Neuronal stem cell (in vitro differentiated cells): ENCODE results near the gene PIGT.

ENCODE experiments used
- DNase-seq: peaks from one replicate; pipeline ENCODE4 v3.0.0-alpha.2; 2013; ENCODE audit warnings: low spot score
- H2AFZ ChIP-seq: one replicate; pipeline ENCODE4 v1.6.1; 2013; ENCODE audit warnings: mild to moderate bottlenecking, low read length, inconsistent platforms
- H2AK5ac ChIP-seq: 2 replicates; pipeline ENCODE4 v1.6.1; 2013; ENCODE audit warnings: low read depth, mild to moderate bottlenecking, inconsistent platforms, low read length, moderate library complexity, mixed read lengths
- H2BK120ac ChIP-seq: 2 replicates; pipeline ENCODE4 v1.6.1; 2013; ENCODE audit warnings: low read depth, mild to moderate bottlenecking, inconsistent platforms, low read length, moderate library complexity, mixed read lengths
- H2BK12ac ChIP-seq: one replicate; pipeline ENCODE4 v1.6.1; 2013; ENCODE audit warnings: low read length, inconsistent platforms
- H2BK15ac ChIP-seq: 2 replicates; pipeline ENCODE4 v1.6.1; 2013; ENCODE audit warnings: mild to moderate bottlenecking, low read length, inconsistent platforms, mixed read lengths
- H2BK5ac ChIP-seq: one replicate; pipeline ENCODE4 v1.6.1; 2013; ENCODE audit warnings: inconsistent platforms, mild to moderate bottlenecking, low read length, moderate library complexity
- H3K14ac ChIP-seq: one replicate; pipeline ENCODE4 v1.6.1; 2013; ENCODE audit warnings: low read length, inconsistent platforms
- H3K18ac ChIP-seq: 2 replicates; pipeline ENCODE4 v1.6.1; 2013; ENCODE audit warnings: low read length, inconsistent platforms
- H3K23ac ChIP-seq: 2 replicates; pipeline ENCODE4 v1.6.1; 2013; ENCODE audit warnings: low read depth, mild to moderate bottlenecking, mixed read lengths, low read length, inconsistent platforms; ENCODE audit not compliant: poor library complexity
- H3K27ac ChIP-seq: replicated peaks from 3 replicates; pipeline ENCODE4 v1.5.1; 2013; ENCODE audit warnings: low read length, inconsistent platforms
- H3K27me3 ChIP-seq, 3 experiments: 2 replicates each; pipeline ENCODE4 v1.6.1; 2013; ENCODE audit warnings: low read length in 3 of 3, mild to moderate bottlenecking in 2 of 3, inconsistent platforms in 1 of 3, low read depth in 1 of 3, mixed read lengths in 1 of 3, moderate library complexity in 1 of 3; ENCODE audit not compliant: control insufficient read depth in 3 of 3, insufficient read depth in 3 of 3
- H3K36me3 ChIP-seq, 2 donors: replicated peaks in 1 of 2; 2 replicates each; pipeline ENCODE4 v1.6.1; 2013; ENCODE audit warnings: low read length in 2 of 2; ENCODE audit not compliant: control insufficient read depth in 2 of 2, insufficient read depth in 2 of 2
- H3K4ac ChIP-seq: 2 replicates; pipeline ENCODE4 v1.6.1; 2013; ENCODE audit warnings: inconsistent platforms, mild to moderate bottlenecking, low read length, moderate library complexity
- H3K4me1 ChIP-seq, 2 donors: 1 replicate in 1 of 2; 2 replicates in 1 of 2; pipeline ENCODE4 v1.6.1; 2013; ENCODE audit warnings: low read length in 2 of 2, low read depth in 1 of 2; ENCODE audit not compliant: control insufficient read depth in 2 of 2, insufficient read depth in 1 of 2
- H3K4me2 ChIP-seq: one replicate; pipeline ENCODE4 v1.6.1; 2013; ENCODE audit warnings: mild to moderate bottlenecking, low read length, inconsistent platforms; ENCODE audit not compliant: insufficient read depth, poor library complexity, severe bottlenecking
- H3K4me3 ChIP-seq, 2 donors: 2 replicates each; pipeline ENCODE4 v1.5.1; 2013; ENCODE audit warnings: low read length in 2 of 2, mild to moderate bottlenecking in 2 of 2, inconsistent platforms in 1 of 2, moderate library complexity in 1 of 2
- H3K79me1 ChIP-seq: one replicate; pipeline ENCODE4 v1.6.1; 2013; ENCODE audit warnings: low read depth, mild to moderate bottlenecking, inconsistent platforms, low read length, moderate library complexity
- H3K9ac ChIP-seq: one replicate; pipeline ENCODE4 v1.6.1; 2013; ENCODE audit warnings: mild to moderate bottlenecking, low read depth, low read length, inconsistent platforms; ENCODE audit not compliant: poor library complexity
- H3K9me3 ChIP-seq, 2 donors: replicated peaks in 1 of 2; 2 replicates each; pipeline versions ENCODE3 to v1.6.1; 2013; ENCODE audit warnings: low read length in 2 of 2, mild to moderate bottlenecking in 2 of 2, inconsistent platforms in 1 of 2, low read depth in 1 of 2, mixed read lengths in 1 of 2, moderate library complexity in 1 of 2; ENCODE audit not compliant: control insufficient read depth in 2 of 2, insufficient read depth in 1 of 2
- H4K8ac ChIP-seq: one replicate; pipeline ENCODE4 v1.6.1; 2013; ENCODE audit warnings: low read depth, mild to moderate bottlenecking, inconsistent platforms, low read length, moderate library complexity
- H4K91ac ChIP-seq: one replicate; pipeline ENCODE4 v1.6.1; 2013; ENCODE audit warnings: low read length, low read depth, mild to moderate bottlenecking, inconsistent platforms; ENCODE audit not compliant: poor library complexity
- WGBS, 2 donors: extraction: QIAGEN DNeasy Blood & Tissue Kit; methylation state at CpG; one replicate each; pipeline ENCODE4 v1.1.7; 2013; ENCODE audit warnings: missing lambda C conversion rate in 2 of 2, mixed read lengths in 1 of 2; ENCODE audit not compliant: insufficient read length in 2 of 2, insufficient replicate concordance in 1 of 2; ENCODE audit errors: extremely low coverage in 2 of 2; 5-methylcytosine and 5-hydroxymethylcytosine counted together

The PIGT gene

DNA sequence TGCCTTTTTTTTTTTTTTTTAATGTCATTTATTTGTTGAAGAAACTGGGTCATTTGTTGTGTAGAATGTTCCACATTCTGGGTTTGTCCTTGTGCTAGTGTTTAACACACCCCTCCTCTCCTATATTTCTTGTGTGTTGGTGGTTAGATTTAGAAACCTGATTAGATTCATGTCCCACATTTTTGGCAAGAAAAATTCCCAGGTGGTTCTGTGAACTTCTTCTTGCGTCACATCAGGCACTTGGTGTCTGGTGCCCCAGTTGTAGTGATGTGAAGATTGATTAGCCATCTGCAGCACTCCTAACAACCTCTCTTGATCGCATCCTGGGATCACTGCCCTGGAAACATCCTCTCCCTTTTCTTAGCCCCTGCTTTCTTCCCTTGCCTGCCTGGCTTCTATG lies 7.8 kb downstream of the PIGT start:
- peak overlapping the region in 1 of 2 donors; percentile 63 for H3K4me3 ChIP-seq
- H3K4ac ChIP-seq = no peak overlapping the region
- no CpG with 5 or more reads among the region's 2 CpGs for WGBS, 2 donors
- no peaks in the 10 kb centered on the region for H3K79me1 ChIP-seq
- H3K36me3 ChIP-seq = peaks cover 33 to 75% of the 10 kb centered on the region in 2 donors
- no peak overlapping the region for H3K23ac ChIP-seq
- no peak overlapping the region for H2BK15ac ChIP-seq
- no peak overlapping the region for H4K91ac ChIP-seq
- H2AK5ac ChIP-seq = no peak overlapping the region
- H2BK120ac ChIP-seq = no peak overlapping the region
- no peaks in the 10 kb centered on the region for H3K27me3 ChIP-seq
- H4K8ac ChIP-seq = no peak overlapping the region
- H2AFZ ChIP-seq = no peak overlapping the region
- H2BK5ac ChIP-seq = no peak overlapping the region
- H3K27ac ChIP-seq = no peak overlapping the region
- no peak overlapping the region for H2BK12ac ChIP-seq
- no peaks in the 10 kb centered on the region for H3K9me3 ChIP-seq
- no peak for DNase-seq
- no peak overlapping the region for H3K14ac ChIP-seq
- no peak overlapping the region for H3K18ac ChIP-seq
- no peaks in the 10 kb centered on the region for H3K4me1 ChIP-seq
- H3K4me2 ChIP-seq = no peak overlapping the region
- no peak overlapping the region for H3K9ac ChIP-seq

DNA sequence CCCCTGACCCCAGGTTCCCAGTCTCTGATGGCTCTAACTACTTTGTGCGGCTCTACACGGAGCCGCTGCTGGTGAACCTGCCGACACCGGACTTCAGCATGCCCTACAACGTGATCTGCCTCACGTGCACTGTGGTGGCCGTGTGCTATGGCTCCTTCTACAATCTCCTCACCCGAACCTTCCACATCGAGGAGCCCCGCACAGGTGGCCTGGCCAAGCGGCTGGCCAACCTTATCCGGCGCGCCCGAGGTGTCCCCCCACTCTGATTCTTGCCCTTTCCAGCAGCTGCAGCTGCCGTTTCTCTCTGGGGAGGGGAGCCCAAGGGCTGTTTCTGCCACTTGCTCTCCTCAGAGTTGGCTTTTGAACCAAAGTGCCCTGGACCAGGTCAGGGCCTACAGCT lies 9.6 kb downstream of the PIGT start:
- DNase-seq = no peak
- Histone ChIP-seq H3K36me3 (peaks cover 20 to 56% of the 10 kb centered on the region in 2 donors), H3K18ac (no peak overlapping the region), H4K8ac (no peak overlapping the region), H2BK5ac (no peak overlapping the region), H3K4me3 (no peak overlapping the region), H3K4me2 (peak overlapping the region; percentile 31), H3K79me1 (no peaks in the 10 kb centered on the region), H4K91ac (no peak overlapping the region), H3K4ac (no peak overlapping the region), H2AK5ac (no peak overlapping the region), H3K27ac (no peak overlapping the region), H3K9ac (no peak overlapping the region), H3K23ac (no peak overlapping the region), H2AFZ (no peak overlapping the region), H3K27me3 (no peaks in the 10 kb centered on the region), H2BK15ac (no peak overlapping the region), H3K4me1 (no peaks in the 10 kb centered on the region), H3K9me3 (no peaks in the 10 kb centered on the region), H2BK120ac (no peak overlapping the region), H3K14ac (no peak overlapping the region), H2BK12ac (no peak overlapping the region)
- WGBS, 2 donors = no CpG with 5 or more reads among the region's 17 CpGs

DNA sequence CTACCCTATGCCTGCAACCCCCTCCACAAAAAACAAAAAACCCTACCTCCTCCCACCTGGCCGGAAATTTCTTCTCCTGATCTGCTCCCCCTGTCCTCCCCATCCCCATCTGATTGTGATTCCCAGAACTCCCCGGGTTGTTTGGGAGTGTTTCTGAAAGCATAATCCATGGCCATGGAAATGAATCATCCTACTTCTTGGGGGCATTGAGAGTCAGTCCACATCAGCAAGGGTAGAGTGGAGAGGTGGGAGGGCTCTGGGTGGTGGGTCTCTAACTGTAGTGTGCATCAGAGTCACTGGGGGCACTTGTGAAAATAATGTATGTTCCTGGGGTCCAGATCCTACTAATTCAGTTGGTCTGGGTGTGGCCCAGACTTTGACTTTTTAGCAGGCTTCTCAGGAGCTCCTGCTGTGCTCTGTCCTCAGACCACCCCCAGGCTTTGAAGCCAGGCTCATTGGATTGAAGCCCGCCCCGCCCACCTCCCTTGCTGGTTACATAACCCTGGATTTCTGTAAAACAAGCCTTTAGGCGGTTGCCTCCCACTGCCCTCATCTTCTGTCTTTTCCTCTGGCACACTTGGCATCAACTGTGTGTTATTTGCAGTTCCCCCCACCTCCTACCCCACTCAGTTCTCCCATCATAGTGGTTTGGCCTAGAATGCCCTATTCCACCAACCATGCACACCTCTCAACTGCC lies 10.5 kb downstream of the PIGT start:
- H3K36me3 ChIP-seq = peaks cover 14 to 47% of the 10 kb centered on the region in 2 donors
- no CpG with 5 or more reads among the region's 5 CpGs for WGBS, 2 donors
- H4K91ac ChIP-seq = no peak overlapping the region
- no peaks in the 10 kb centered on the region for H3K27me3 ChIP-seq
- H3K4me1 ChIP-seq = no peaks in the 10 kb centered on the region
- DNase-seq = no peak
- H3K18ac ChIP-seq = no peak overlapping the region
- no peak overlapping the region for H2BK12ac ChIP-seq
- no peak overlapping the region for H3K9ac ChIP-seq
- no peak overlapping the region for H2BK15ac ChIP-seq
- no peak overlapping the region for H2AFZ ChIP-seq
- H3K9me3 ChIP-seq = no peaks in the 10 kb centered on the region
- H3K4me3 ChIP-seq = no peak overlapping the region
- H3K4me2 ChIP-seq = no peak overlapping the region
- H4K8ac ChIP-seq = no peak overlapping the region
- H2BK5ac ChIP-seq = no peak overlapping the region
- no peak overlapping the region for H3K4ac ChIP-seq
- H2AK5ac ChIP-seq = no peak overlapping the region
- H3K79me1 ChIP-seq = no peaks in the 10 kb centered on the region
- no peak overlapping the region for H3K23ac ChIP-seq
- H2BK120ac ChIP-seq = no peak overlapping the region
- no peak overlapping the region for H3K14ac ChIP-seq
- no peak overlapping the region for H3K27ac ChIP-seq

DNA sequence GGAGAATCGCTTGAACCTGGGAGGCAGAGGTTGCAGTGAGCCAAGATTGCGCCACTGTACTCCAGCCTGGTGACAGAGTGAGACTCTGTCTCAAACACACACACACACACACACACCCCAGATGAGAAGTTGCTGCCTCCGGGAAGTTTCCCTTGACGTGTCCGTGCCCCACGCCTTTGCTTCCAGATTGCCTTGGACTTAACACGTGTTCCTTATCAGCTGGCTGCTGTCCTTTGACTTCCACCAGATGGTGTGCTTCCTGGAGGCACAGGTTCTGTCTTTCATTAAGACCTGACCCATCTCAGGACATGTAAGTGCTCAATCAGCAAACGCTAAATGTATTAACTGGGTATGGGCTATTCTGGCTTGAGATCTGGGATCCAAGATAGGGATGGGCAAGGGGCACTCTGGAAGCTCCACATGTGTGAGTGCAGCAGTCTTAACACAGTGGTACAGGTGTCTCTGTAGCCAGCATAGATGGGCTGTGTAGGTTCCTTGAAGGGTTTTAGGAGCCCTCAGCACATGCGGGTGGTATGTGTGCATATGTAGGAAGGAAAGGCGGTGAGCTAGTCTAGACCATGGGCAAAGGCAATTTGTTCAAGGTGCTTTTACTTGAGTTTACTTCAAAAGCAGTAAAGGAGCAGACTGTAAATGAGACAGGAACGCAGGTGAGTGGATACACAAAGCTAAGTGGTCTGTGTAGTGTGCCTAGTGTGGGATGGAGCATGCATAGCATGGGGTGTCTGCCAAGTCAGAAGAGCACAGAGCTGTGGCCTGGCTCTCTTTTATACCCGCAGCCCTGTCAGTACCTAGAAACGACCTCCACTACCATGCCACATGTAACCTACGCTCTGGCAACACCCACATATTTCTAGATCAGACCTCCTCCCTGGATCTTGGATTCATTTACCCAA lies 11.6 kb downstream of the PIGT start:
- Histone ChIP-seq H3K23ac (no peak overlapping the region), H3K36me3 (peaks cover 11 to 37% of the 10 kb centered on the region in 2 donors), H3K9me3 (no peaks in the 10 kb centered on the region), H2BK15ac (no peak overlapping the region), H2AK5ac (no peak overlapping the region), H4K8ac (no peak overlapping the region), H2BK120ac (no peak overlapping the region), H3K27ac (no peak overlapping the region), H3K4me1 (no peaks in the 10 kb centered on the region), H2BK12ac (no peak overlapping the region), H2BK5ac (no peak overlapping the region), H3K4me2 (no peak overlapping the region), H3K9ac (no peak overlapping the region), H3K18ac (no peak overlapping the region), H3K79me1 (no peaks in the 10 kb centered on the region), H3K4me3 (no peak overlapping the region), H2AFZ (no peak overlapping the region), H3K27me3 (no peaks in the 10 kb centered on the region), H3K14ac (no peak overlapping the region), H4K91ac (no peak overlapping the region), H3K4ac (no peak overlapping the region)
- no CpG with 5 or more reads among the region's 14 CpGs for WGBS, 2 donors
- no peak for DNase-seq
